GM21528 (cell line): ENCODE results near the gene FADS3.

Experiments used
- ATAC-seq: cut with Tn5 transposase; IDR thresholded peaks from one replicate; pipeline ENCODE4 v1.9.1; 2021; ENCODE audit warnings: mild to moderate bottlenecking, moderate library complexity; ENCODE audit not compliant: unreplicated experiment, low FRiP score

The FADS3 gene

DNA sequence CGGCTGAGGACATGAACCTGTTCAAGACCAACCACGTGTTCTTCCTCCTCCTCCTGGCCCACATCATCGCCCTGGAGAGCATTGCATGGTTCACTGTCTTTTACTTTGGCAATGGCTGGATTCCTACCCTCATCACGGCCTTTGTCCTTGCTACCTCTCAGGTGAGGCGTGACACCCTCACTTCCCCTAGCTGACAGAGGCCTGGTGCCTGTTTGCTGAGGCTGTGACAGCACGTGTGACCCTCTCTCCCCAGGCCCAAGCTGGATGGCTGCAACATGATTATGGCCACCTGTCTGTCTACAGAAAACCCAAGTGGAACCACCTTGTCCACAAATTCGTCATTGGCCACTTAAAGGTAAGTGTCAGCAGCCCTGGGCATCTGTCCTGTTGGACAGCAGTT lies 51.0 kb downstream of the FADS3 start:
- no peak for ATAC-seq

DNA sequence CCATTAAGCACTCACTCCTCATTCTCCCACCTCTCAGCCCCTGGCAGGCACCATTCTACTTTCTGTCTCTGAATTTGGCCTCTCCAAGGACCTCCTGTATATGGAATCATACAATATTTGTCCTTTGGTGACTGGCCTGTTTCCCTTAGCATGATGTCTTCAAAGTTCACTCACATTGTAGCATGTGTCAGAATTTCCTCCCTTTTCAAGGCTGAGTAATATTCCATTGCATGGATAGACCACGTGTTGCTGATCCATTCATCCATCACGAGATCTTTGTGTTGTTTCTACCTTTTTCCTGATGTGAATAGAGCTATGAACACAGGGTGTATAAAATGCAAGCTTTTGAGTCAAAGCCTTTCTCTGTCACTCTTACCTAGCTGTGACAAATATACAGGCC lies 51.6 kb downstream of the FADS3 start:
- ATAC-seq = no peak

DNA sequence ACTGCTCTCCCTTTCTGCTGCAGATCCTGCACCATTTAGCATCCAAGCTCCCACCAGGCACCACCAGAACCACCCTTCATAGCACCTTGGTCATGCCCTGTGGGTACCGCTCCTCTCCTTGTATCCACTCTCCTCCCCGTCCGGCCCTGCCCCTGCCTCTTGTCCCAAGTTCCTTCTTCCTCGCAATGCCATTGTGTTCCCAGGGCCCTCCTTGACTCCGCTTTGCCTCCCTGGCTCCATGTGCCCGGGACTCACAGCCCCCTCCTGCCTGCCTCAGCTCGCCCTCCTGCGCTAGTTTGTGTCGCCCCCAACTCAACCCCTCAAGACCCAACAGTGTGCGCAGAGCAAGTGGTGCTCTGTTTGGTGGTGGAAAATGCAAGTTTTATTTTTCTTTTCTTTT lies 52.4 kb downstream of the FADS3 start:
- no peak for ATAC-seq

DNA sequence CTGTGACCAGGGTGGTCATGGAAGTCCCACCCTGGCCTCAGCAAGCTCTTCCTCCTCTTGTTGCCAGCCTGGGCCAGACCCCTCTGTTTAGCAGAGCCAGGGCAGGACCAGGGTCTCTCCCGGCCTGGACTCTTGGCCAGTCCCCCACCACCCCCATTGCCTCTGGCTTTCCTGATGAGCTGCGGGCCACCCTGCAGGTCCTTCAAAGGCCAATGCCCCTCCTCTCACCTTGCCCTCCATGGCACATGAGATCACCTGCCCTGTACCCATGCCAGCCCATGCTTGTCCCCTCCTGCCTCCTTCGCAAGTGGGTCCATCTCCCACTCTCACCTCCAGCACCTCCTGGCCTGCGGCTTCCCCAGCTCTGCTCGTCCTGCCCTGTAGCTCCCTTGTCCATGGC lies 52.8 kb downstream of the FADS3 start:
- no peak for ATAC-seq

DNA sequence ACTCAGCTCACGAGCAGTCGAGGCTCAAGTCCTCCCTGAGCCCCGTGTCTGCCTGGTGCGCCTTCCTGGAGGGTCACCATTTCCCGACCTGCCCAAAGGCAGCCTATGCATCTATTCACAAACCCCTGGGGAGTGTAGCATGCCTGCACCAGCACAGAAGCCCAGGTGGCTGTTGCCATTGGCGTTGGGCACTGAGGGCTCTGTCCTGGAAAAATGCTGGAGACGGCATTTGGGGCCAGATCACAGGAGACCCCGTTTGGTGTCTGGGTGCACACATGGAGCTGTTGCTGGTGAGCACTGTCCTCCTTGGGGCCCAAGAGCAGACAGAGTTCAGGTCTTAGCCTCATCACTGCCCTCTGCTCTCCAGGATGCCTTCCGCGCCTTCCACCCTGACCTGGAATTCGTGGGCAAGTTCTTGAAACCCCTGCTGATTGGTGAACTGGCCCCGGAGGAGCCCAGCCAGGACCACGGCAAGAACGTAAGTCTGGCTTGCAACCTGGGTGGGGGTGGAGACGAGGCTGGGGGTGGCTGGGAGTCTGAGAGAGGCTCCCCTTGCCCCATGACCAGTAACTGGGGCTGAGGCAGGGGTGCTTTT lies 53.8 kb downstream of the FADS3 start:
- no peak for ATAC-seq

DNA sequence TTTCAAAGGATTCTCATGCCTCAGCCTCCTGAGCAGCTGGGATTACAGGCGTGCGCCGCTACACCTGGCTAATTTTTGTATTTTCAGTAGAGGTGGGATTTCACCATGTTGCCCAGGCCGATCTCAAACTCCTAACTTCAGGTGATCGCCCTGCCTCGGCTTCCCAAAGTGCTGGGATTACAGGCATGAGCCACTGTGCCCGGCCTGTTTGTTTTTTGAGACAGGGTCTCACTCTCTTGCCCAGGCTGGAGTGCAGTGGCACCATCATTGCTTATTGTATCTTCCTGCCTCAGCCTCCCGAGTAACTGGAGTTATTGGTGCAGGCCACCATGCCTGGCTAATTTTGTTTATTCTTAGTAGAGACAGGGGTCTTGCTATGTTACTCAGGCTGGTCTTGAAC lies 55.2 kb downstream of the FADS3 start:
- ATAC-seq = no peak

DNA sequence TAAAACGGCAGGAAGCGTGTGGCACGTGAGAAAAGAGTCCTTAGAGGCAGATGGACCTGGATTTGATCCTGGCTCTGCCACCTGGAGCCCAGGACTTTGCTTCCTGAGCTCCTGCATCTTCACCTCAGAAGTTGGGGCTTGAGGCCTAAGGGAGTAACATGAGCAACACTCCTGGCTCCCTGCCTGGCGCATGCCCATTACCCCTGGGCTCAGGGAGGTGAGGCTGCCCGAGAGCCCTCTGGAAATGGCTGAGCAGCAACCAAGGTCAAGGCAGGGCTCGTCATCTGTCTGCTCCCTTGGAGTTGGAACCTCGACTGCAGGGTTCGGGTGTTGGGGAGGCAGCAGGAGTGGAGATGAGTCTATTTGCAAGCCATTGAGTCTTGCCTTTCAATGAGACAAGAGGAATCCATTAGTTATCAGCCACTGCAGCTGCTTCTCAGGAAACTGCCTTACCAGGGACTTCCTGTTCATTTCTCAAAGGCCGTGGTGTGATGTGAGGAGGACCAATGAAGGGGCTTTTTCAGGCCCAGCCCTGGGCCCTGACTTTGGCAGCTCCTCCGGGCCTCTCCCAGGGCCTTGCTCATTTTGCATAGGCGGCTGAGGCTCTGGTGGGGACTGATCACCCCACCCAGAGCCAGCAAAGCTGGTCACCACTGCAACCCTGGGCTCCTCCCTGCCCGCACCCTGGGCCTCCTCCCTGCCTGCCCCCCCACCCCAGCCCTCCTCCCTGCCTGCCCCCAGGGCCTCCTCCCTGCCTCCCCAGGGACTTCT lies 56.9 kb downstream of the FADS3 start:
- ATAC-seq = peak; percentile 81

DNA sequence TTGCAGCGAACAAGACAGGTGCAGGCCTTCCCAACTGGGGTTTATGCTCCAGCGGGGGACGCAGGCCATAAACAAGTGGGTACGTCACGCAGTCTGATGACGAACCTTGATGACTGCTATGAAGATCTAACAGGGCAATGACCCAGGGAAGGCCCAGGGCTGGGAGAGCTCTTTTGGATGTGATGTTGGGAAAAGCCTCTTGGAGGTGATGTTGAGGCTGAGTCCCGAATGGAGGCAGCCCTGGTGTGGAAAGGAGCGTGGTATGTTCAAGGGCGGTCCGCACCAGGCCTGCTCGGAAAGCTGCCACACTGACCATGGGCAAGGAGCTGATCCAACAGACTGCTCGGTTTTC lies 57.4 kb downstream of the FADS3 start:
- no peak for ATAC-seq

DNA sequence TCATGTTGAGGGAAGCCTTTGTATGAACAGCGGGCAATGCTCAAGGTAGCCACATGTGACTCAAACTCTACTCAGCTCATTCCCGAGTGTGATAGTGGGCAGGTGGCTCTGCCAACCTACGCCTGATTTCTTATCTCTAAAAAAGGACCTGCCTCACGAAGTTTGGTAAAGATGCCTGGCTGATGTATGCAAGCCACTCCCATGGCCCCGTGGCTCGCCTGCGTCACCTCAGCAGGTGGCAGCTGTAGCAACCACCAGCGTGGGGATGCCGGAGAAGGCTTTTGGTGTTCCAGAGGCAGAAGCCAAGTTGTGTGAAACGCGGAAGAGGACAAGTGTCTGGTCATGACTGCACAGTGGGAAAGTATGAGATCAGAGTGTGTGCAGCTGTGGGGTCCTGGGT lies 57.9 kb downstream of the FADS3 start:
- ATAC-seq = no peak

DNA sequence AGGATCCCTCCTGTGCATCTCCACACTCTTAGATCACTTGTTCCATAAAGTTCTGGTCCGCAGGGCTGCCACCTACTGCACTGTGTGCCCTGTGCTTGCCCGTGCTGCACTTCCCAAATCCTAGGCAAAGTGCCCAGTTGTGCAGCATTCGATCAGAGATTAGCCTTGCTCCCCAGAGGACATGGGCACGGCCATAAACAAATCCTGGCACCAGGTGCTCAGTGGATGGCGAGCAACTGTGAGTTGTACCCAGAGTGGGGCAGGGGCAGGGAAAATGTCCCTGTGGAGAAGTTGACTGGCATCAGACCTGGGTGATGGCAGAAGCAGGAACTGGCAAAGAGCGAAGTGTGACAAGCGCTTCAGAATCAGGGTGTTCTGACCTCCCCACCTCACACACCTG lies 58.6 kb downstream of the FADS3 start:
- ATAC-seq = no peak

DNA sequence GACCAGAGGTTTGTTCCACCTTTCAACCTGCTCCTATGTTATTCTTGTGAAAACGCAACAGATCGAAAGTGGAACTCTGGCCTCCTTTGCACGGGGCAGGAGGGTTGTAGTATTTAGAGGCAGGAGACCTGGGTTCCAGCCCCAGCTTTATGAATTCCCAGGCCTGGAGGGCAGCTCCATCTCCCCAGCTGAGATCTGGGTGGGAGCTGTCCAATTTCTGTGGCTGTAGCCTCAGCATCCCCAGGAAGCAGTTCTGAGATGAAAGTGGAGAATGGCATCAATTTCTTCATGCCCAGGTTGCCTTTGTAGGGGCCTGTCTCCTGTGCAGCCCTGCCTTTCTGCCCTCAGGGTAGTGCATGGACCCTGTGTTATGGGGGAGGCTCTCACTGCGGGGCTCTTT lies 59.1 kb downstream of the FADS3 start:
- ATAC-seq = no peak

DNA sequence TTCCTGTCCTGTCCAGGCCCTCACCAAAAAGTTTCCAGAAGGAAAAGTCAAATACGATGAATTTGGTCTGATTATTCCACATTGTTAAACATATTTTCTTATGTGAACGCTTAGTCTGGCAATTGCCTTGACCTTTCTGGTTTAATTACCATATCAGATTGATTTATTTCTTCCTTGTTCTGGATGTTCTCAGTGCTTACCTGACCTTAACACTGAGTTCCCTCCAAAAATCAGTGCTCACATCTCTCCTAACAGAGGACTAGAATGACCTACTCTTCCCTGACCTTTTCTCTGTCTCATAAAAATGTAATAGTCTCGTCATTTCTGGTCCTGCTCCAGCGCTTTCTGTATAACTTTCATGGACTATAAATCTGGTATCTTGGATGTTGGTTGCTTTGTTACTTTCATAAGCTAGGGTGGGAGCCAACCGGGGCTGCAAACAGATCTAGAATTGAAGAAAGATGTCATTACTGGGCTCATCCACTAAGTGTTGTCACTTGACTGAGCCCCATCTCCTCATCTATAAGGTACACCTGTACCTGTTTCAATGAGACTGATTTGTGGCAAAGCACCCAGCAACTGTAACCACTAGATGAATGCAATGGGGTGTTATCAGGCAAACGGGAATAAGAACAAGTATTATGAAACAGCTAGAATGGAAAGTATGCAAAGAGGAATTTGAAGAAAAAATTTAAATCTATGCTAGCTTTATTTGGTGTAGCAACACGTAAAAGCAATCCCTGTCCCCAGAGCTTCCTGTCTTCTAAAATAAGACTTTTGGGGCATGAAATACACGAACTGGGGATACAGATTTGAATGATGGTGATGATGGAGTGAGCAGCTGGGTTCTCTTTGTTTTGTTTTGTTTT lies 60.9 kb downstream of the FADS3 start:
- no peak for ATAC-seq

DNA sequence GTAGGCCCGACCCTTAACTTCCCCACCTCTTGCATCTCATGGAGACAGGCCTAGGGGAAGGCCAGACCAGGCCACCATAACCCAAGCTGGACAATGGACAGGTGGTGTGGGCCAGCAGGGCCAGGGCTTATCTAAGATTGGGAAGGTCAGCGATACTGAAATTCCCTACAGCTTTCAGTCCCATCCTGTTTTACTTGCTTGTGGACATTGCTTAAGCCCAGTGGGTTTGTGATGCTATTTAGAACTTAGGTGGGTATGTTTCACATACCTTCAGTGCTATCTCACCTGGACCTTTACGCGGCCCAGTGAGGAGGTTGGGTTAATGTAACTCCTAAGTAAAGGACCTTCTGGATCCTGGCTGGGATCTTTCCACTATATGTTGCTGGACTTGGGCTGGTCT lies 61.5 kb downstream of the FADS3 start:
- no peak for ATAC-seq

DNA sequence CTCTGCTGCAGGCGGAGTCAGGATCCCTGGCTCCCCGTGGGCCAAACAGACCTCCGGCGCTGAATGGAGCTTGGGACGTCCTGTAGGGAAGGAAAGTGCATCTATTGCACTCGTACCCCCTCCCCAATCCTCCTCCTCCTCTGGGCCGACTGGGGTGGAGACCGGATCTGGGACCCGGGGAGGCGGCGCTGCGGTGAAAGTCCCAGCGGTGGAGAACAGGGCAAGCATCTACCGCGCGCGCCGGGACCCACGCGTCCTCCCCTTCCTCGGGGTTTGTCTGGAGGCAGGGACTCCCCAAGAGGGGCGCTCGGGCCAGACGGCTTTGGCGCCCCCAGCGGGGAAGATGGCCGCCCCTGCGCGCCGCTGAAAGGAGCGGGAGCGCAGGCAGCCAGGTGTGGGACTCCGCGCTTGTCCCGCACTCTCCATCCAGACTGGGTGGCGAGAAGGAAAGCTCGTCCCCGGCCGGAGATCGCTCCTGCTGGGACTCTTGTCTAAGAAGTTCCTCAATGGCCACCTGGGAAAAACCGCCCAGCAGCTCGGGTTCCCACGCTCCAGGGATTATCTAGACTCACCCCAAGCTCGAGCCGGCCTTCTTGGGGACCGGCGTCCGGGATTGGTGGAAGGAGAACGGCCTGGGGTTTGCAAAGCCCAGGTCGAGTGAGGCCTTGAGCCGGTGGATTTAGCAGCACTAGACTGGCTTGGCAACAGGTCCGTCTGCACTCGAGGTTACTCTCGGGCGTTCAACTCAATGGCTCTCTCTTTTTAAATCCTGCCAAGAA lies 62.5 kb downstream of the FADS3 start:
- ATAC-seq = peak; percentile 24

DNA sequence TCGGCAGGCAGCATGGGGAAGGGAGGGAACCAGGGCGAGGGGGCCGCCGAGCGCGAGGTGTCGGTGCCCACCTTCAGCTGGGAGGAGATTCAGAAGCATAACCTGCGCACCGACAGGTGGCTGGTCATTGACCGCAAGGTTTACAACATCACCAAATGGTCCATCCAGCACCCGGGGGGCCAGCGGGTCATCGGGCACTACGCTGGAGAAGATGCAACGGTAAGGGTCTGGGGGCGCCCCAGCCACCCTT lies 63.0 kb downstream of the FADS3 start:
- peak; percentile 12 for ATAC-seq

DNA sequence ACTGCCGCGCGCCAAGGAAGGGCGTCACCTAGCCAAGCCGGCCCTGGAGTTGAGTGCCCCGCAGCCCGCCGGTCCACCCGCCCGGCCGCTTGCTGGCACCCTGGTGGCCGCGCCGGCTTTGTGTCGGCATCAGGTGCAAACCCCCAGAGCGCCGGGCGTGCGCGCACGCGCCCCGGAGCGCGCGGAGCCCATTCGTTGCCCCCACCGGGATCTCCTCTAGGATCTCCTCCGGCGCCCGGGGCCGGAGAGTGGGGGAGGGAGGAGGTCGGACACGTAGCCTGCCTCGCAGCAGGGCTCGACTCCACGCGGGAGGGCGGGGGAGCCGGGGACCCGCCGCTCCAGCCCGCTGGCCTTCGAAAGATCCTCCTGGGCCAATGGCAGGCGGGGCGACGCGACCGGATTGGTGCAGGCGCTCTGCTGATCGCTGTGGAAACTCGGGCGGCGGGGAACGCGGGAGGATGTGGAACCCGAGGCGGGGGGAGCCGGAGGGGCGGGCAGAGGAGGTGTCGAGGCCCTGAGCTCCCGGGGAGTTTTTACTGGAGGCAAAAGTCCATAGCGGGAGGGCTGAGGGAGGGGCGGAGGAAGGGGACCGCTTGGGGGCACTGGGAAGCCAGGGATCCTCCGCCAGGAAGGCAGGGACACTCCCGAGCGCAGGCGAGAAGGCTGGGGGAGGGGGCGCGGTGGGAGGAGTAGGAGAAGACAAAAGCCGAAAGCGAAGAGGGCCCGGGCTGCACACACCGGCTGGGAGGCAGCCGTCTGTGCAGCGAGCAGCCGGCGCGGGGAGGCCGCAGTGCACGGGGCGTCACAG lies 63.6 kb downstream of the FADS3 start, which contains the start of gene FADS2:
Gene FADS2, plus strand, starts transcription at position 730 of the 808 bp plus-strand sequence. CDS start 91 bp downstream, outside the sequence.
- ATAC-seq = peak; percentile 69

DNA sequence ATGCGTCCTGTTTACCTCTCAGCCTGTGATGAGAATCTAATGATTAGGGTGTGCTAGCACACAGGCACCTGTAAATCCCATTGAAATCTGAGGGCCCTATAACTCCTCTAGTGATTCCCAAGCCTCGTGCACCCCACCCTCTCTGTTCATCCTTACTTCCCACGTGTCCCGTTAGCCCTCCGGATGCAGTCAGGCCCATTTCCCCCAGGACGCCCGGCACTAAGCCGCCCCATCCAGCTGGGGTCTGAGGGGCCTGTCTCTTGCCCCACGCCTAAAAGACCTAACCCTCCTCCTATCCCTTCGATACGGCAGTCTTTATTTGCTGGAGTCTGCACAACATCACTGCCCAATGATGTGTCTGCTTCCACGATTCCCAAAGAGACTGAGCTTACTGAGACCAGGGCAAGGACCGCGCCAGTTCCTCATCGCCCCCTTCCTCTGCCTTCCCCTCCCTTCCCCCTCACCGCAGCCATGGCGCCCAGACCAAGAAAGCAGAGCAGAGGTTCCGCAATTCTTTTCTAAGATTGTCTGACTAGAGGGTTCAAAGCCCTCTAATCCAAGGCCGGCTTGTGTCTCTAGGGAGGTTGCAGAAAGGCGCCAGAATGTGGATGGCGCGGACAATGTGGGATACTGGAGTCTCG lies 64.3 kb downstream of the FADS3 start:
- ATAC-seq = no peak
